GM12878 (cell line): Measurements from ENCODE around the gene NAALADL1. TPM values are rescaled to one million over a fixed set of nuclear protein-coding genes. Genes with fewer than 3 reads are reported as not detected.
A peak's percentile ranks its signal among the peaks of the same experiment; 100 is the strongest.

Source experiments
- CBX3 ChIP-seq: fragments of 200-600 bp; sonication (generic); IDR thresholded peaks from 2 replicates; pipeline ENCODE4 v1.6.1; 2016; ENCODE audit warnings: low read depth, borderline replicate concordance
- EED ChIP-seq: sonication (generic); IDR thresholded peaks from 2 replicates; pipeline ENCODE4 v1.6.1; 2016; ENCODE audit warnings: antibody characterized with exemption, low read depth
- IKZF2 ChIP-seq, 2 experiments: fragments of 450-650 bp; IDR thresholded peaks; 2 replicates each; pipeline ENCODE4 v1.6.1; 2017; ENCODE audit warnings: mild to moderate bottlenecking in 2 of 2, moderate library complexity in 2 of 2
- KDM1A ChIP-seq: fragments of 200-600 bp; sonication (generic); IDR thresholded peaks from 2 replicates; pipeline ENCODE4 v1.6.1; 2016; ENCODE audit warnings: borderline replicate concordance
- NR2F1 ChIP-seq: fragments of 450-650 bp; conservative IDR thresholded peaks from 2 replicates; pipeline ENCODE4 v1.6.1; 2017; ENCODE audit warnings: mild to moderate bottlenecking
- RAD51 ChIP-seq: fragments of 450-650 bp; IDR thresholded peaks from 2 replicates; pipeline ENCODE4 v1.6.1; 2016; ENCODE audit warnings: moderate library complexity, mild to moderate bottlenecking, inconsistent platforms
- REST ChIP-seq: IDR thresholded peaks from 2 replicates; pipeline ENCODE4 v1.6.1; 2012; ENCODE audit warnings: mild to moderate bottlenecking, low read depth, low read length
- SRF ChIP-seq, 2 experiments: IDR thresholded peaks; 2 replicates each; pipeline ENCODE4 v1.6.1; 2011; ENCODE audit warnings: low read depth in 2 of 2, low read length in 2 of 2, mild to moderate bottlenecking in 1 of 2, moderate library complexity in 1 of 2
- TCF3 ChIP-seq: IDR thresholded peaks from 2 replicates; pipeline ENCODE4 v1.6.1; 2012; ENCODE audit warnings: low read depth, mild to moderate bottlenecking, low read length, borderline replicate concordance; ENCODE audit not compliant: insufficient read depth
- TCF7 ChIP-seq: IDR thresholded peaks from 2 replicates; pipeline ENCODE4 v1.6.1; 2014; ENCODE audit warnings: antibody characterized with exemption, borderline replicate concordance
- polyA plus RNA-seq, 11 experiments: library from polyadenylated mRNA; depleted of rRNA in 4 of 11; unstranded in 6 of 11; stranded (reverse) in 5 of 11; fragments of >200 nt; fragmentation: Nextera tagmentation in 4 of 11; fragmentation: Illumina TruSeq in 1 of 11; extraction: Ambion mirVana in 4 of 11; extraction: Trizol in 1 of 11; gene quantifications; 1 replicate in 1 of 11; 2 replicates in 10 of 11; pipeline versions ENCODE4 v1.2.1 to v1.2.3, GENCODE V29; 2011 to 2016; ENCODE audit warnings: inconsistent platforms in 2 of 11, missing spikeins in 2 of 11, low read depth in 1 of 11
- total RNA-seq, 4 experiments: library from RNA; depleted of rRNA in 3 of 4; stranded (reverse); fragments of >200 nt in 3 of 4; fragmentation: Illumina TruSeq in 1 of 4; extraction: Trizol in 1 of 4; gene quantifications; 2 replicates each; pipeline versions ENCODE4 v1.2.1 to v1.2.3, GENCODE V29; 2013 to 2021
- TF ChIP-seq, protein P1 (sequence below): fragments of 450-650 bp; IDR thresholded peaks from 2 replicates; pipeline ENCODE4 v1.6.1; 2017; ENCODE audit warnings: mild to moderate bottlenecking, low read depth, inconsistent platforms; ENCODE audit not compliant: poor library complexity, severe bottlenecking

NAALADL1 gene
- total and polyA plus RNA-seq, 10 of the 15 experiments (the other 5 are each of a cell fraction or from before 2014, with no cell fraction given): 0.77 to 5.5 (median 1.5) TPM

DNA sequence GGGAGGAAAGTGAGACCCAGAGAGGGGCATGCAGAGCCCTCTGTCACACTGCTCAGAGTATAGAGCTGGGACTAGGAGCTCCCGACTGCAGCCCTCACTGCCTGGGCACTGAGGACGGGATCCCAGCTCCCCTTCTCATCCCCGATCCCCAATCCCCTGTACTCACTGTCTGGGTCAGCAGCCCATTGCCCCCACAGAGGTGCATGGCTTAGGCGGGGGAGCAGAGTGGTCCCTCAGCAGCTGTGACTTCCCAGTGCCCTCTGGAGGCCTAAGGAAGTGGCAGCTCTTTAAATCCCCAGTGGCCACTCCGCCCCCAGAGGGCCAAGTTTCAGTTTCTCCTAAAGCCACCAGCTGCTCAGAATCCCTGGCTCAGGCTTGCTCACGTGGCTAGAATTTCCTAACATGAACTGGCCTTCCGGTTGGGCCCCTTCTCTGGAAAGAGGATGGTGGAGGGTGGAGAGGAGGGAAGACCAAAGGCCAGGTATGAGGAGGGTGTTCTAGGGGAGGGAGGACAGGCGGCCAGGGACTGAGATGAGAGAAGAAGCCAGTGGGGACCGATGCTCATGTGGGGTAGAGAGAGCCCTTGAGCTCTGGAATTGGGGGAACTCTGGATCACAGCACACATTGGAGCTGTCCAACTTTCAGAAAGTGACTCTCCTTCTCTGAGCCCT lies 61.5 kb downstream of the NAALADL1 start, which contains the start of gene BATF2 (continued):
- no peak for TF ChIP-seq KDM1A
- 0 out of 2 replicates have a peak, but pooled peaks have one; percentile 11 for TF ChIP-seq NR2F1
- peak in 1 of 2 experiments; percentile 83; a peak in 2 of 4 replicates for TF ChIP-seq SRF (IDR thresholded peaks at IDR 0.05; ENCODE audit: low read depth in 2 of 2, low read length in 2 of 2)
- peak; percentile 23; the same call in 1 of the 2 replicates for TF ChIP-seq RAD51
- 0 out of 2 replicates have a peak, but pooled peaks have one; percentile 15 for TF ChIP-seq TCF3
- peak; percentile 78 to 86; a peak in 3 of 4 replicates for TF ChIP-seq IKZF2 (IDR thresholded peaks at IDR 0.05)
- TF ChIP-seq, protein P1, sequence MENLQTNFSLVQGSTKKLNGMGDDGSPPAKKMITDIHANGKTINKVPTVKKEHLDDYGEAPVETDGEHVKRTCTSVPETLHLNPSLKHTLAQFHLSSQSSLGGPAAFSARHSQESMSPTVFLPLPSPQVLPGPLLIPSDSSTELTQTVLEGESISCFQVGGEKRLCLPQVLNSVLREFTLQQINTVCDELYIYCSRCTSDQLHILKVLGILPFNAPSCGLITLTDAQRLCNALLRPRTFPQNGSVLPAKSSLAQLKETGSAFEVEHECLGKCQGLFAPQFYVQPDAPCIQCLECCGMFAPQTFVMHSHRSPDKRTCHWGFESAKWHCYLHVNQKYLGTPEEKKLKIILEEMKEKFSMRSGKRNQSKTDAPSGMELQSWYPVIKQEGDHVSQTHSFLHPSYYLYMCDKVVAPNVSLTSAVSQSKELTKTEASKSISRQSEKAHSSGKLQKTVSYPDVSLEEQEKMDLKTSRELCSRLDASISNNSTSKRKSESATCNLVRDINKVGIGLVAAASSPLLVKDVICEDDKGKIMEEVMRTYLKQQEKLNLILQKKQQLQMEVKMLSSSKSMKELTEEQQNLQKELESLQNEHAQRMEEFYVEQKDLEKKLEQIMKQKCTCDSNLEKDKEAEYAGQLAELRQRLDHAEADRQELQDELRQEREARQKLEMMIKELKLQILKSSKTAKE: no peak
- TF ChIP-seq CBX3: no peak
- no peak for TF ChIP-seq TCF7
- TF ChIP-seq REST: 0 out of 2 replicates have a peak, but pooled peaks have one; percentile 33
- peak; percentile 74 for TF ChIP-seq EED
